Breast epithelium (tissue), 3 donors: ENCODE measurements around the gene CRYBG2.

Source experiments
- CTCF ChIP-seq, 3 donors: fragments of 450-650 bp; IDR thresholded peaks; one replicate each; pipeline ENCODE4 v1.5.1; 2016 to 2017; ENCODE audit warnings: antibody characterized with exemption in 3 of 3, mild to moderate bottlenecking in 3 of 3, moderate library complexity in 3 of 3
- POLR2A ChIP-seq: fragments of 450-650 bp; IDR thresholded peaks from one replicate; pipeline ENCODE4 v1.6.1; 2016; ENCODE audit warnings: antibody characterized with exemption, mild to moderate bottlenecking, moderate library complexity

- no peak for TF ChIP-seq CTCF (IDR thresholded peaks at IDR 0.05)
- TF ChIP-seq POLR2A: no peak
These were observed 37.5 kb upstream of the CRYBG2 start for GRCh38 chr1:26391450-26391849.
